HepG2 (cell line): ENCODE data around the gene ZNF786. TPM values are rescaled to one million over a fixed set of nuclear protein-coding genes. Genes with fewer than 3 reads are reported as not detected.
A peak's percentile ranks its signal among the peaks of the same experiment; 100 is the strongest.

Experiments used
- ARNT2 ChIP-seq: sonication (generic); formaldehyde crosslinking; IDR thresholded peaks from 2 replicates; pipeline ENCODE4 v1.8.0; 2022; ENCODE audit warnings: mild to moderate bottlenecking, low read depth, missing genetic modification reagents, moderate library complexity
- BATF2 ChIP-seq: sonication (generic); formaldehyde crosslinking; IDR thresholded peaks from 2 replicates; pipeline ENCODE4 v1.8.0; 2022; ENCODE audit warnings: mild to moderate bottlenecking, missing genetic modification reagents, moderate library complexity
- BCL6 ChIP-seq: IDR thresholded peaks from 2 replicates; pipeline ENCODE4 v1.6.1; 2016; ENCODE audit warnings: missing genetic modification reagents, missing compliant biosample characterization
- EEA1 ChIP-seq: sonication (generic); formaldehyde crosslinking; IDR thresholded peaks from 2 replicates; pipeline ENCODE4 v1.5.1; 2020; ENCODE audit warnings: mild to moderate bottlenecking, missing genetic modification reagents, borderline replicate concordance
- FIP1L1 ChIP-seq: fragments of 200-400 bp; formaldehyde crosslinking; IDR thresholded peaks from 2 replicates; pipeline ENCODE4 v1.6.1; 2018; ENCODE audit warnings: low read depth, mild to moderate bottlenecking, low read length, moderate library complexity, borderline replicate concordance; ENCODE audit not compliant: insufficient read depth
- FOXK2 ChIP-seq: fragments of 450-650 bp; IDR thresholded peaks from 2 replicates; pipeline ENCODE4 v1.6.1; 2016
- FOXO4 ChIP-seq: sonication (generic); formaldehyde crosslinking; conservative IDR thresholded peaks from 2 replicates; pipeline ENCODE4 v1.8.1; 2023; ENCODE audit warnings: missing genetic modification reagents
- HDAC2 ChIP-seq: sonication (generic); formaldehyde crosslinking; IDR thresholded peaks from 2 replicates; pipeline ENCODE4 v1.4.0; 2020; ENCODE audit warnings: missing genetic modification reagents
- JUND ChIP-seq: sonication (generic); formaldehyde crosslinking; IDR thresholded peaks from 2 replicates; pipeline ENCODE4 v1.8.0; 2022; ENCODE audit warnings: mild to moderate bottlenecking, missing genetic modification reagents
- MAFF ChIP-seq: IDR thresholded peaks from 2 replicates; pipeline ENCODE4 v1.6.1; 2011; ENCODE audit warnings: low read depth, low read length, improper control_type of control experiment
- MEF2D ChIP-seq: sonication (generic); formaldehyde crosslinking; IDR thresholded peaks from 2 replicates; pipeline ENCODE4 v1.5.1; 2020; ENCODE audit warnings: mild to moderate bottlenecking, missing genetic modification reagents
- MXI1 ChIP-seq: IDR thresholded peaks from 3 replicates; pipeline ENCODE4 v1.6.1; 2012; ENCODE audit warnings: low read depth, low read length, inconsistent platforms, borderline replicate concordance
- SALL1 ChIP-seq: sonication (generic); formaldehyde crosslinking; IDR thresholded peaks from 2 replicates; pipeline ENCODE4 v1.8.0; 2022; ENCODE audit warnings: mild to moderate bottlenecking, missing genetic modification reagents
- TBP ChIP-seq: sonication (generic); formaldehyde crosslinking; IDR thresholded peaks from 2 replicates; pipeline ENCODE4 v1.5.0; 2020; ENCODE audit warnings: missing genetic modification reagents
- THAP9 ChIP-seq: sonication (generic); formaldehyde crosslinking; IDR thresholded peaks from 2 replicates; pipeline ENCODE4; 2020; ENCODE audit warnings: missing genetic modification reagents, mild to moderate bottlenecking, borderline replicate concordance
- ZBTB7B ChIP-seq: sonication (generic); formaldehyde crosslinking; IDR thresholded peaks from 2 replicates; pipeline ENCODE4 v1.4.0; 2020; ENCODE audit warnings: missing genetic modification reagents
- ZNF34 ChIP-seq: sonication (generic); formaldehyde crosslinking; IDR thresholded peaks from 2 replicates; pipeline ENCODE4 v1.4.0; 2020; ENCODE audit warnings: mild to moderate bottlenecking, missing genetic modification reagents, borderline replicate concordance
- ZNF557 ChIP-seq: sonication (generic); formaldehyde crosslinking; IDR thresholded peaks from 2 replicates; pipeline ENCODE4 v1.4.0; 2020; ENCODE audit warnings: missing genetic modification reagents
- ZNF569 ChIP-seq: sonication (generic); formaldehyde crosslinking; IDR thresholded peaks from 2 replicates; pipeline ENCODE4 v1.5.0; 2020; ENCODE audit warnings: mild to moderate bottlenecking, missing genetic modification reagents, moderate library complexity, borderline replicate concordance
- ZNF572 ChIP-seq: sonication (generic); formaldehyde crosslinking; IDR thresholded peaks from 2 replicates; pipeline ENCODE4 v1.5.1; 2020; ENCODE audit warnings: mild to moderate bottlenecking, missing genetic modification reagents
- ZNF598 ChIP-seq: sonication (generic); formaldehyde crosslinking; IDR thresholded peaks from 2 replicates; pipeline ENCODE4 v1.5.1; 2020; ENCODE audit warnings: mild to moderate bottlenecking, missing genetic modification reagents, borderline replicate concordance
- ZNF639 ChIP-seq: conservative IDR thresholded peaks from 2 replicates; pipeline ENCODE4 v1.6.1; 2018; ENCODE audit warnings: missing genetic modification reagents
- polyA plus RNA-seq, 8 experiments: library from polyadenylated mRNA; depleted of rRNA in 3 of 8; stranded (reverse) in 7 of 8; unstranded in 1 of 8; fragments of >200 nt; fragmentation: Illumina TruSeq in 4 of 8; extraction: Trizol in 4 of 8; gene quantifications; 2 replicates each; pipeline versions ENCODE4 v1.2.1 to v1.2.3, GENCODE V29; 2011 to 2016; ENCODE audit warnings: low read depth in 4 of 8, missing spikeins in 1 of 8, mixed read lengths in 1 of 8; ENCODE audit not compliant: insufficient read depth in 1 of 8
- total RNA-seq, 5 experiments: library from RNA; depleted of rRNA; stranded (reverse); fragments of >200 nt; fragmentation: Illumina TruSeq; extraction: Trizol; gene quantifications; 2 replicates each; pipeline ENCODE4 v1.2.3, GENCODE V29; 2016; ENCODE audit warnings: low read depth in 1 of 5

The ZNF786 gene
- total and polyA plus RNA-seq, 2 of the 13 experiments (the other 11 are each of a cell fraction or from before 2014, with no cell fraction given), result 2.0 to 4.0 TPM

GRCh38 chr7:149090397-149091195 is at the start of gene ZNF786 (continued):
- TF ChIP-seq FOXK2, result no peak
- TF ChIP-seq ZNF639 (CRISPR knock-in tag), result peak; percentile 67; the same call in 1 of the 2 replicates
- no peak for TF ChIP-seq ZNF557
- TF ChIP-seq ZNF572 (CRISPR knock-in tag), result peak; percentile 69; the same call in 1 of the 2 replicates
- TF ChIP-seq BATF2 (CRISPR knock-in tag), result peak; percentile 75; the same call in 1 of the 2 replicates
- peak; percentile 76 for TF ChIP-seq ARNT2
- TF ChIP-seq EEA1, result peak; percentile 89; the same call in 1 of the 2 replicates
- TF ChIP-seq ZNF569 (CRISPR knock-in tag), result no peak
- peak; percentile 84; the same call in 1 of the 2 replicates for TF ChIP-seq ZNF598 (CRISPR knock-in tag)
- TF ChIP-seq JUND (CRISPR knock-in tag), result no peak
- TF ChIP-seq ZNF34 (CRISPR knock-in tag), result peak; percentile 78
- TF ChIP-seq MAFF, result no peak
- peak; percentile 38; the same call in 1 of the 2 replicates for TF ChIP-seq HDAC2 (CRISPR knock-in tag)
- TF ChIP-seq FOXO4 (CRISPR knock-in tag), result 0 out of 2 replicates have a peak, but pooled peaks have one; percentile 36
- TF ChIP-seq MEF2D (CRISPR knock-in tag), result peak; percentile 42; the same call in 1 of the 2 replicates
- peak; percentile 79; the same call in 1 of the 2 replicates for TF ChIP-seq FIP1L1
- TF ChIP-seq SALL1, result 0 out of 2 replicates have a peak, but pooled peaks have one; percentile 48
- TF ChIP-seq MXI1, result peak; percentile 69; the same call in 1 of the 3 replicates
- no peak; the same call in 1 of the 2 replicates for TF ChIP-seq THAP9 (CRISPR knock-in tag)
- TF ChIP-seq ZBTB7B (CRISPR knock-in tag), result peak; percentile 88
- 0 out of 2 replicates have a peak, but pooled peaks have one; percentile 17 for TF ChIP-seq TBP (CRISPR knock-in tag)
- peak; percentile 27; the same call in 1 of the 2 replicates for TF ChIP-seq BCL6 (CRISPR knock-in tag)
